Thoracic aorta (tissue), 2 donors: ENCODE data around the gene ANKRD40. TPM values are rescaled to one million over a fixed set of nuclear protein-coding genes. Genes with fewer than 3 reads are reported as not detected.

Experiments used
- ATAC-seq: fragments of 150-250 bp; one replicate; pipeline ENCODE4 v1.8.0; 2017; ENCODE audit warnings: low read depth; ENCODE audit not compliant: insufficient number of reproducible peaks, low FRiP score
- DNase-seq: peaks from one replicate; pipeline ENCODE4 v3.0.0-alpha.2; 2020; ENCODE audit warnings: low spot score
- H3K27ac ChIP-seq, 2 donors: fragments of 200-600 bp; sonication (generic); 1 replicate in 1 of 2; 2 replicates in 1 of 2; pipeline ENCODE4 v1.5.1; 2016; ENCODE audit warnings: mild to moderate bottlenecking in 2 of 2, moderate library complexity in 2 of 2
- H3K27me3 ChIP-seq: fragments of 200-600 bp; sonication (generic); replicated peaks from 2 replicates; pipeline ENCODE4 v1.6.0; 2016; ENCODE audit warnings: mild to moderate bottlenecking; ENCODE audit not compliant: insufficient read depth
- H3K36me3 ChIP-seq: fragments of 200-600 bp; sonication (generic); one replicate; pipeline ENCODE4 v1.5.1; 2016
- H3K4me1 ChIP-seq, 2 donors: fragments of 200-600 bp; sonication (generic); 1 replicate in 1 of 2; 2 replicates in 1 of 2; pipeline versions ENCODE4 v1.5.1 to v1.6.0; 2016; ENCODE audit warnings: low read depth in 2 of 2, mild to moderate bottlenecking in 1 of 2; ENCODE audit not compliant: control insufficient read depth in 1 of 2
- H3K4me3 ChIP-seq: fragments of 200-600 bp; sonication (generic); 2 replicates; pipeline ENCODE4 v1.5.1; 2016; ENCODE audit warnings: mild to moderate bottlenecking
- H3K9me3 ChIP-seq: fragments of 200-600 bp; sonication (generic); 2 replicates; pipeline ENCODE4 v1.5.1; 2016
- total RNA-seq, 2 donors: library from RNA; depleted of rRNA; stranded (reverse); fragments of >200 nt; gene quantifications; one replicate each; pipeline versions ENCODE4 v1.1.0 to v1.2.3, GENCODE V29; 2016
- TF ChIP-seq, protein P1 (sequence below): fragments of 200-600 bp; sonication (generic); IDR thresholded peaks from one replicate; pipeline ENCODE4 v1.5.1; 2019; ENCODE audit warnings: antibody characterized with exemption

ANKRD40 gene
- total RNA-seq, 2 donors from 2014 or later, result 38.6 to 61.9 TPM

DNA sequence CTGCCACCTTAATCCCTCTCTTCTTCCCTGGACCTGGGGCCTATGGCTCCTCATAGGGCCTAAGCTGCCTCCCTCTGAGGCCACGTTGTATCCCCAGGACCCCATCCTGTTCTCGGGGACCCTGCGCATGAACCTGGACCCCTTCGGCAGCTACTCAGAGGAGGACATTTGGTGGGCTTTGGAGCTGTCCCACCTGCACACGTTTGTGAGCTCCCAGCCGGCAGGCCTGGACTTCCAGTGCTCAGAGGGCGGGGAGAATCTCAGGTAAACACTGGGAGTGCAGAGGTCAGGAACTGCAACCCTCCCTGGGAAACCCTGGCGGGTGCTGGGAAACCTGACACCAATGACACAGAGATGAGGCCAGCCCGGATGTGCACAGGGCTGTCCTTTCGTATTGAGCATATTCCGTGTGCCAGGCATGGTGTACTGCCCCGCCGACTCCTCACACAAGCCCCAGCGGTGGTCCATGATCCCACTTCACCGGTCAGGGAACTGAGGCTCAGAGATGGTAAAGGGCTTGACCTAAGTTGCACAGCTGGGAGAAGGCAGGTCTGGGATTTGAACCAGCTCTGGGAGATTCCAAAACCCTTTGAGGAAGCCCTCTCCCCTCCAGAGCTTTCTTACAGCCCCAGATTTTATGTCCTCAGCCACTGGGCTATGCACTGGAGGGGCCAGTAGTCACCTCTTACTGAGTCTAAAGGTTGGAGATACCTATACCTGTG, 22.9 kb downstream of the ANKRD40 start:
- ATAC-seq (no peak), DNase-seq (no peak)
- H3K36me3 ChIP-seq, result no peaks in the 10 kb centered on the region
- TF ChIP-seq, protein P1, sequence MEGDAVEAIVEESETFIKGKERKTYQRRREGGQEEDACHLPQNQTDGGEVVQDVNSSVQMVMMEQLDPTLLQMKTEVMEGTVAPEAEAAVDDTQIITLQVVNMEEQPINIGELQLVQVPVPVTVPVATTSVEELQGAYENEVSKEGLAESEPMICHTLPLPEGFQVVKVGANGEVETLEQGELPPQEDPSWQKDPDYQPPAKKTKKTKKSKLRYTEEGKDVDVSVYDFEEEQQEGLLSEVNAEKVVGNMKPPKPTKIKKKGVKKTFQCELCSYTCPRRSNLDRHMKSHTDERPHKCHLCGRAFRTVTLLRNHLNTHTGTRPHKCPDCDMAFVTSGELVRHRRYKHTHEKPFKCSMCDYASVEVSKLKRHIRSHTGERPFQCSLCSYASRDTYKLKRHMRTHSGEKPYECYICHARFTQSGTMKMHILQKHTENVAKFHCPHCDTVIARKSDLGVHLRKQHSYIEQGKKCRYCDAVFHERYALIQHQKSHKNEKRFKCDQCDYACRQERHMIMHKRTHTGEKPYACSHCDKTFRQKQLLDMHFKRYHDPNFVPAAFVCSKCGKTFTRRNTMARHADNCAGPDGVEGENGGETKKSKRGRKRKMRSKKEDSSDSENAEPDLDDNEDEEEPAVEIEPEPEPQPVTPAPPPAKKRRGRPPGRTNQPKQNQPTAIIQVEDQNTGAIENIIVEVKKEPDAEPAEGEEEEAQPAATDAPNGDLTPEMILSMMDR, result no peak
- no peaks in the 10 kb centered on the region for H3K9me3 ChIP-seq
- no peak overlapping the region for H3K4me3 ChIP-seq
- H3K27me3 ChIP-seq, result no peaks in the 10 kb centered on the region
- peaks cover 21 to 56% of the 10 kb centered on the region in 2 donors for H3K4me1 ChIP-seq
- no peak overlapping the region for H3K27ac ChIP-seq

DNA sequence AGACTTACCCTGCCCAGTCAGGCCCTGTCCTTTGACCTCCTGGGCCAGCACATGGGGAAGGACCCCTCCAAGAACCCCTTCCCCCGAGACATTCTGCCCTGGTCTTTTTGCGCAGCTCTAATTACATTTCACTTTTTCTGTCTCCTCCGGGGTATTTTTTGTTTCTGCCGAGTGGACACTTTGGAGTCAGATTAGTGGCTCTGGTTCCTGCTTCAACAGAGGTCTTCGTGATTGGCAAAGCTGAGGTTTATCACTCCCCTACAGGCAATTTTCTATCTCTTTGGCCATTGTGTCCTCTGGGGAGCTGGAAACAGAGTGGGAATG, 23.5 kb downstream of the ANKRD40 start:
- Histone ChIP-seq H3K4me3 (no peak overlapping the region), H3K27me3 (no peaks in the 10 kb centered on the region), H3K9me3 (no peaks in the 10 kb centered on the region), H3K4me1 (peaks cover 16 to 50% of the 10 kb centered on the region in 2 donors), H3K27ac (no peak overlapping the region), H3K36me3 (no peaks in the 10 kb centered on the region)
- ATAC-seq, result no peak
- DNase-seq, result no peak
- TF ChIP-seq, protein P1, result no peak

DNA sequence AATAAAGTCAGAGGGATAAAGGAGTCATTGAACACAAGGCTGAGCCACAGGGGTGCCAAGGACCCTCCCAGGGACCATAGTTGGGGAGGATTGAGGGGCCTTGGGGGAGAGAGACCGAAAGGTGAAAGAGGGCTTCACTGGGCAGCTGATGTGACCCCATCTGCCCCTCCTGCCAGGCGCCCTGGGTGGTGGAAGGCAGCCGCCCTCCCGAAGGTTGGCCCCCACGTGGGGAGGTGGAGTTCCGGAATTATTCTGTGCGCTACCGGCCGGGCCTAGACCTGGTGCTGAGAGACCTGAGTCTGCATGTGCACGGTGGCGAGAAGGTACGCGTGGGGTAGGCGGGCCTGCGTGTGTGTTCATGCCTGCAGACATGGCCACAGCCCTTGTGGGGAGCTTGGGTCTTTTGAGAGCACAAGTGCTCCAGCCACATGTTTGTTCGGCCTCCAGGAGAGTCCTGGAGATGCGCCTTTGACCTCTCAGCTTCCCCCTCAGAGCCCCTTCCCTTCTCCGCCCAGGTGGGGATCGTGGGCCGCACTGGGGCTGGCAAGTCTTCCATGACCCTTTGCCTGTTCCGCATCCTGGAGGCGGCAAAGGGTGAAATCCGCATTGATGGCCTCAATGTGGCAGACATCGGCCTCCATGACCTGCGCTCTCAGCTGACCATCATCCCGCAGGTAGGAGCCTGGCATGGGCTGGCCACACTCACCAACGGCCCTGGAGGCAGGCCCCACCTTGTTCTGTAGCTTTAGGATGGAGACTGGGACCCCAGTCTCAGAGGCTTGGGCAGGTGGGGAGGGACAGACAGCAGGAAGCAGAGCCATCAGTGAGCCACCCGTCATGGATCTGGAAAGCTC, 24.1 kb downstream of the ANKRD40 start:
- ATAC-seq (no peak), DNase-seq (no peak)
- no peaks in the 10 kb centered on the region for H3K27me3 ChIP-seq
- TF ChIP-seq, protein P1, result no peak
- H3K36me3 ChIP-seq, result no peaks in the 10 kb centered on the region
- peaks cover 14 to 45% of the 10 kb centered on the region in 2 donors for H3K4me1 ChIP-seq
- H3K4me3 ChIP-seq, result no peak overlapping the region
- no peak overlapping the region for H3K27ac ChIP-seq
- no peaks in the 10 kb centered on the region for H3K9me3 ChIP-seq

DNA sequence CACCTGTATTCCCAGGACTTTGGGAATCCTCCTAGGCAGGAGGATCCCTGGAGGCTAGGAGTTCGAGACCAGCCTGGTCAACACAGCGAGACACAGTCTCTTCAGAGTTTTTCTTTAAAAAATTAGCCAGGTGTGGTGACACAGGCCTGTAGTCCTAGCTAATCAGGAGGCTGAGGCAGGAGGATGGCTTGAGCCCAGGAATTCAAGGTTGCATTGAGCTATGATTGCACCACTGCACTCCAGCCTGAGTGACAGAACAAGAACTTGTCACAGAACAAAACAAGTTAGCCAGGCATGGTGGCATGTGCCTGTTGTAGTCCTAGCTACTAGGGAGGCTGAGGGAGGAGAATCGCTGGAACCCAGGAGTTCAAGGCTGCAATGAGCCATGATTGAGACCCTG, 24.8 kb downstream of the ANKRD40 start:
- TF ChIP-seq, protein P1, result no peak
- Histone ChIP-seq H3K36me3 (peaks cover 4% of the 10 kb centered on the region), H3K4me3 (no peak overlapping the region), H3K9me3 (no peaks in the 10 kb centered on the region), H3K27ac (no peak overlapping the region), H3K27me3 (no peaks in the 10 kb centered on the region), H3K4me1 (peaks cover 14 to 38% of the 10 kb centered on the region in 2 donors)
- ATAC-seq (no peak), DNase-seq (no peak)

DNA sequence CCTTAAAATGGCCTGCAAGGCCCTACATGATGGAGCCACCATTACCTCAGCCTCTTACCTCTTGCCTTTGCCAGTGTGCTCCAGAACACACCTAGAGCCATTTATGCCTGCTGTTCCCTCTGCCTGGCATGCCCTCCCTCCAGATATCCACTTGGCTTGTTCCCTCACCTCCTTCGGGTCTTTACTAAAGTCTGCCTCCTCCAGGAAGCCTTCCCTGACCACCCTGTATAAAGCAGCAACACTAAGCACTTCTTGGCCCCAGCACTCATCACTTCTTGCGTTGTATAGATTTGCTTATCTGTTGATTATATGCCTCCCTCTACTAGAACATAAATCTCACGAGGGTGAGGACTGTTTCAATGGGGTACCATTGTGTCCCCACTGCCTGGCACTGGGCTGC, 25.3 kb downstream of the ANKRD40 start:
- Histone ChIP-seq H3K4me3 (no peak overlapping the region), H3K27me3 (no peaks in the 10 kb centered on the region), H3K27ac (no peak overlapping the region), H3K9me3 (no peaks in the 10 kb centered on the region), H3K36me3 (peaks cover 4% of the 10 kb centered on the region), H3K4me1 (peaks cover 11 to 34% of the 10 kb centered on the region in 2 donors)
- TF ChIP-seq, protein P1, result no peak
- ATAC-seq (no peak), DNase-seq (no peak)
